Ecto neural progenitor cell (in vitro differentiated cells): ENCODE measurements around the gene ASIC4.
A peak's percentile ranks its signal among the peaks of the same experiment; 100 is the strongest.

Source experiments
- DNase-seq: peaks from one replicate; pipeline ENCODE4 v3.0.0-alpha.2; 2018; ENCODE audit warnings: low spot score

The ASIC4 gene

DNA sequence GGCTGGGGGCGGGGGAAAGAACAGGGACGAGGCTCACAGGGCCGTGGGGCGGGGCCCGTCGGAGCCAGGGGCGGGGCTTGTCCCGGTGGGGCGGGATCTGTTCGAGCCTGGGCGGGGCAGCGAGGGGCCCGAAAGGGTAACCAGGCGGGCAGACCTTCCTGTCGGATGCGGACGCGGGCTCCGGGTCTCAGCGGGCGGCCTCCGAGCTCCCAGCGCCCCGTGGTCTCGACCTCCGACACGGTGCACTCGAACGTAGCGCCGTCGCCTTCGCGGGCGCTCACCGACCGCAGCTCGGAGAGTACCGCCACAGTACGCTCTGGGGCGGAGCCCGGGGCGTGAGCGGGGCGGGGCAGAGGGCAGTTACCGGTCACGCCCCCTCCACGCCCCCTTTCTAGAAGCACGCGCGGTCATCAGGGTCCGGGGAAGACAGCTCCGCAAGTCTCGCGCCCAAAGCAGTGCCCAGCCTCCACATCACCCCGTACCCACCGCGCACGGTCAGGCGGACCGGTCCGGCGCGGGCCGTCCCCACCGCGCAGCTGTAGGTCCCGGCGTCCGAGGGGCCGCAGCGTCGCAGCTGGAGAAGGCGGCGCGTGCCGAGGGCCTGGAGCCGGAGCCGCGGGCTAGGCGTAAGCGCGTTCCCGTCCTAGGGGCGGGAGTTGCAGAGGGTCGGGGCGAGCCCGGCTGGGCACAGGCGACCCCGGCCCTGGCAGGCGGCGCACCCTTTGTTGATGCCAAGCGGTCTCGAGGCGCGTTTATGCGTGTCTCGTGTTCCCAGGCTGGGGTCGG lies 38.3 kb downstream of the ASIC4 start:
- peak; percentile 95 for DNase-seq

DNA sequence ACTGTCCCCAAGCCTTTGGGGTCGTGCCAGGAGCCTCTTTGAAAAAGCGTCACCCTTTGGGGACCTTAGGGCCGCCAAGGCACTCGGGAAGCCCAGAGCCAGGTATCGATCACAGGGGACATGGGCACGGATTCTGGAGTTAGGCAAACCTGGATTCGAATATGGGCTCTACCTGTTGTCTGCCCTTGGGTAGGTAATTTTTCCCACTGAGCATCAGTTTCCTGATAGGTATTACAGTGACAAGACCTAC lies 38.8 kb downstream of the ASIC4 start:
- no peak for DNase-seq

- DNase-seq, result no peak
Measured at GRCh38 chr2:219553463-219553963, 39.2 kb downstream of the ASIC4 start.

DNA sequence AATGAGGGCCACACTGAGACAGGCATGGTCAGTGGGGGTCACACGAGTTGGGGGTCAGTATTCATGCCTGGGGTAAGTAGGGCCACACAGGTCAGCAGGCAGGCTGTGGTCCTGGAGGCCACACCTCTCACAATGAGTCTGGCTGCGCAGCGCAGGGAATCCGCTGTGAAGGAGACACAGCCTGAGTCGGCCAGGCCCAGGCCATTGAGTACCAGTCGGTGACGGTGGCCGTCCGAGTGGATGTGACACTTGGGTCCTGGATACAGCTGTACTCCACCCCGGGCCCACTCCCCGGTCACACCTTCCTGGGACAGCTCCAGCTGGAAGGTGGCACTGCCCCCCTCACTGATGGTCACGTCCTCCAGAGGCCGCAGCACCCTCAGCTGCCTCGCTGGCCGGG lies 40.1 kb downstream of the ASIC4 start:
- no peak for DNase-seq

DNA sequence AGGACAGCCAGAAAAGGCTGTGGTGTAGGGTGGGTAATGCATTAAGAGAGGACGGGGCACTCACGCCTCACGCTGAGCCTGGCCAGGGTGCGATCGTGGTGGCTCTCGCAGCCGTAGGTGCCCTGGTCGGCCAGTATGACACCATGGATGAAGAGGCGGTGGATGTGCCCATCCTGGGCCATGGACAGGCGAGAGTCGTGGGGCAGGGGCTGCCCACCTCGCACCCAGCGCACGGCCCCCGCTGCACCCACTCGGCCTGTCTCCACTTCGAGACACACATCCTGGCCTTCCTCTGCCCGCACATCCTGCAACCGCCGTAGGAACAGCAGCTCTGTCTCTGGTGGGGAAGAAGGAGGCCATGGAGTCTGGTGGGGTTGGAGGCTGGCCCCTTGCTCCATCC lies 41.7 kb downstream of the ASIC4 start:
- no peak for DNase-seq

- no peak for DNase-seq
Measured at GRCh38 chr2:219556413-219556812, 42.1 kb downstream of the ASIC4 start.

DNA sequence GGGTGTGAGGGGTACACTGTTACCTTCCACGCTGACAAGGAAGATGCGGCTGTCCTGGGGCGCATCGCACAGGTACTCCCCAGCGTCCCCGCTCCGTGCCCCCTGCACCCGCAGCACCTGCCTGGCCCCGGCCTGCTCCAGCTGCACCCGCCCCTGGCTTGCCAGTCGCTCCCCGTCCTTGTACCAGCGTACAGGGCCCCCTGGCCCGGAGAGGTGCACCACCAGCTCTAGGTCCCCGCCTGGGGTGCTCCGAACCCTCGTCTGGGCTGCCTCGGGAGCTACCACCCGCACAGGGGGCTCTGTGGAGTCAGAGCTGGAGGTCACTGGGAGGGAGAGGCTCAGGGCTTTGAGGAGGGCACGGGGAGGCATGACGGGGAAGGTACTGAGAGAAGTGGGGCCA lies 43.0 kb downstream of the ASIC4 start:
- no peak for DNase-seq

- DNase-seq, result no peak
Measured at GRCh38 chr2:219557791-219558785, 43.8 kb downstream of the ASIC4 start.

GRCh38 chr2:219559156-219559915 lies 45.1 kb downstream of the ASIC4 start:
- no peak for DNase-seq

- DNase-seq, result no peak
Measured at GRCh38 chr2:219560037-219560892, 46.0 kb downstream of the ASIC4 start.

DNA sequence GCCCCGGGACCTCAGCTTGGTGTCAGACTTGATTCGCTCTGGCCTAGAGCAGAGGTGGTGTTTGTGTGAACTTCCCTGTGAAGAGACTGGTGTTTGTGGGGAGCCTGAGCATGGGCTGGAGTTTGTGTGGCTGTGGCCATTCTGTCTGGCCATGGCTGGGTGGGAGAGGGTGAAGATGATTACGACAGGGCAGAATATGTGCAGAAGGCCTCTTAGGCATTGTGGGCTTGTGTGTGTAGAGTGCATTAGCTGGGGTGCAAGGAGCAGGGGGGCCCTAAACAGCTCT lies 46.6 kb downstream of the ASIC4 start:
- DNase-seq, result no peak

DNA sequence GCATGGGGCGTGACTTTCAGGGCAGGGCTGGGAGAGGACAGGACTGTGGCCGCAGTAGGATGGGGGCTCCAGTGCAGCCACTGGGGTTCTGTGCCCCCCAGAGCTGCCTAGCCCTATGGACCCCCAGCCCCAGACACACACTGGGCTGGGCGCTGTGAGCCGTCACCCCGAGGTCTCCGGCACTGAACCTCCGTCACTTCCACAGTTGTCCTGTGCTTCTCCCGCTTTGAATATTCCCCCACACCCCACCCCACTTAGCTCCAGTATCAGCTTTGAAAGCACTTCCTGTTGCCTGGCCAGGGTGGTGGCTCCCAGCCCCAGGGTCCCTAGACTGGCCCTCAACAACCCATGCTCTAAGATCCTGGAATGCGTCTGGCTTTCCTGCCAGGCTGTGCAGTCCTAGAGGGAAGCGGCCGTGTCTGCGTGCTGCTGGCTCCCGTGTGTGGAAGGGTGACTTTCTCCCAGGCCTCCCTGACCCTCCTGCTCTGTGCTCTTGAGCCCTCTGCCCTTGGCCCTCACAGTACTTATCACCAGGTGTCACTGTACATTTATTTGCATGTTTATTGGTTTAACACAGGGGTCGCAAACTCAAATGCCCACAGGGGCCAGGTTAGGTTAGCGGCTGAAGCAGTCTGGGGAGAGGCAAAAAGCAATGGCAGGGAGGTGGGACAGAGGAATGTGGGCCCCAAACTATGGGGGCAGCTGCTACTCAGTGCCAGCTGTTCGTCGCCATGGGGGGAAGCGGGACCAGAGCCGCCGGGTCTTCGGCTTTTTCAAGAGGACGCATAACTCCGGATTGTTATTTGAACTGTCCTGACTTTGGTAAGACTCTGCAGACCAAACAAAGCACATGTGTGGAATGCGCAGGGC lies 47.1 kb downstream of the ASIC4 start:
- no peak for DNase-seq

DNA sequence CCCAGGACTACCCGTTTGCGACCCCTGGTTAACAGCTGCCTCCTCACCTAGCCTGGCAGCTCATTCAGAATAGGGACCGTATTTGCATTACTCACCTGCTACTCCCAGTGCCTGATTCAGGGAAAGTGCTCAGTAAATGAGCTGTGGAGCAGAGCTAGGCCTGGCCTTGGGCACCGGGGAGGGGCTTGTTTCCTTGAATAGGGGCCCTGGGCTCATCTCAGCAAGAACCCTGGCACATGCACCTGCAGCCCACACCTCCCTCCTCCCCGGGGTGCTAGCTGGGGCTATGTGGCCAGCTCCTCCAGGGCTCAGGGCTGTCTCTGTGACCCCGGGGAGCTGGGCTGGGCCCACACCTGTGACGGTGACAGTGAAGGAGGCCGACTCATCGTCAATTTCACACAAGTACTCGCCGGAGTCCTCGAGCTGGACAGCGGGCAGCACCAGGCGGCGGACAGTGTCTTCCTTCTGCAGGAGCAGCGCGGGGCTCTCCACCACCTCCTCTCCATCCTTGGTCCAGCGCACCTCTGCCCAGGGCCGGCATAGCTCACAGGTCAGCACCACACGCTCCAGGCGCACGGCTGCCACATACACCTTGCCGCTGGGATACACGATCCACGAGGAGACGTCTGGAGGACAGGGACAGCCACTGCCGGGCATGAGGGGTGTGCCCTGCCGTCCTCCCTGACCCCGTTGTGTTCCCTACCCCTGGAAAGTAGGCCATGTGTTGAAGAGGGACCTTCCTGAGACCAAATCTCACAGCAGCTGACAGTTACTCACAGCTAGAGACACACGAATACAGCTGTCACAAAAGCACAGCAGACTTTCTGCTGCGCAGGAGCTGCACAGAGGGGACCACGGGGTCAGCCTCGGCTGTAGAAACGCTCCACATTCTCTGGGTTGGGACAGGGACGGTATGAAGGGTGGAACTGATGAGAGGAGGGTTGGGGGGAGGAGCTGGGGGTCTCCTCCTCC lies 48.1 kb downstream of the ASIC4 start:
- DNase-seq, result peak; percentile 39

- DNase-seq, result no peak
Measured at GRCh38 chr2:219563271-219563928, 49.1 kb downstream of the ASIC4 start.

DNA sequence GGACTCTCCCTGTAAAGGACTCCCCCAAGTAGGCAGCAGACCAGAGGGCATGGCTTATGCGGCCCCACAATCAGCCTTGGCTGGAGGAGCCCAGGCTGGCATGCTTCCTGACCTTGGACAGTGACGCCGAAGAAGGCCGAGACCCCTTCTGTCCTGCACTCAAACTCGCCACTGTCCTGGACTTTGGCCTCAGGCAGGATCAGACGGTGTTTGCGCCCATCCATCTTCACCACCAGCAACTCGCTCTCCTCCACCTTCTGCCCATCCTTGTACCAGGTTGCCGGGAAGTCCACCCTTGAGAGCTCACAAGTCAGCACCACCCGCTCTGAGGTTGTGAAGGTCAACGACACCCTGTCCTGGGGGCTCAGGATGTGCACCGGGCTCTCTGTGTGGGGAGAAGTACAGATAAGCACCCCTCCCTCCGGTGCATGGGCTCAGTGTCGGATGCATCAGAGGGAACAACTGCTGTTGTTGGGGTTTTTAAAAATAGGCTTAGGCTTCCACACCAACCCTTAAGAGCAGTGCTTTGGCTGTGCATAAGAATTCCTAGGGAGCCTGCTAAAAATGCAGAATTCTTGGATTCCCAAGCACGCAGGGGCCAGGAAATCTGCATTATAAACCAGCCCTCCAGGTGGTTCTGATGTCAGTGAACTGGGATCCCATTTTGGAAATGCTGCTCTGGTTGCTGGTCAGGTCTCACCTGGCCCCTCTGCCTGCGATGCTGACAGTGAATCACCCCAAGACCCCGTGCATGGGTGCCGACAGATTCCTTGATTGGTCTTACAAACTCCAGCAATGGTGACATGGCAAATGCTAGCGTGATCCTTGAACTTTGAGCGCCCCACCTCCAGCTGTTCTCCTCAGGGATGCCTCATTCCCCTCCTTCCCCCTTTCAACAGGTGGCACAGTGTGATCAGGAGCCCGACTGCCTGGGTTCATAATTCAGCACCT lies 51.1 kb downstream of the ASIC4 start:
- DNase-seq, result no peak

DNA sequence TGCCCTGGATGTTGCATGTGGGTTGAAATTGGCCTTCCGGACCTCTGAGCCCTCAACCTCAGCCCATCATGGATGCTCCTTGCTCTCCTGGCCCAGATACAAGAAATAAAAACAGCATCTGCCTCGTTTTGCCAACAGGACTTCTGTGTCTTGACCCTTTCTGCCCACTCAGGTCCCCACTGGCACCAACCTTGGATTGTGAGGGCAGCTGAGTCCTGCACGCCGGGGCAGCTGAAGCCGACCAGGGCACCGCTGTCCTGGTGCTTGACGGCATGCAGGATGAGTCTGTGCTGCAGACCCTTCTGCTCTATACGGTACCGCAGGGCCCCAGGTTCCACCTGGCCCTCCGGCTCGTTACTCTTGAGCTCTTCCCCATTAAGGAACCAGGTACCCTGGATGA lies 52.4 kb downstream of the ASIC4 start:
- DNase-seq, result no peak

GRCh38 chr2:219567131-219567530 lies 52.8 kb downstream of the ASIC4 start:
- DNase-seq, result no peak
